Panc1 (cell line): ENCODE results near the gene TMEM269. TPM values are rescaled to one million over a fixed set of nuclear protein-coding genes. Genes with fewer than 3 reads are reported as not detected.

Experiments
- ATAC-seq: fragments of 200-7000 bp; cut with Tn5 transposase; 2 replicates; pipeline ENCODE4 v1.9.1; 2020; ENCODE audit warnings: mild to moderate bottlenecking, moderate library complexity
- BruUV-seq: library from RNA; stranded (reverse); fragments of 400-500 nt; replicated peaks from 2 replicates; lab custom pipeline; 2021; lab: Mats Ljungman, UMichigan
- CTCF ChIA-PET: fragments of 300-600 bp; sonication (Branson Sonifier 250); formaldehyde crosslinking; loops from one replicate; lab custom pipeline; 2022; ENCODE audit warnings: antibody characterized with exemption; lab: Charles Lee
- POLR2A ChIA-PET: fragments of 300-600 bp; sonication (Branson Sonifier 250); formaldehyde crosslinking; loops from one replicate; lab custom pipeline; 2022; ENCODE audit warnings: antibody characterized with exemption; lab: Charles Lee
- DNase-seq: peaks from one replicate; pipeline ENCODE4 v3.0.0-alpha.2; 2010; ENCODE audit warnings: low read depth, low spot score
- H3K27ac ChIP-seq: 2 replicates; pipeline ENCODE4 v1.5.1; 2011; ENCODE audit warnings: mild to moderate bottlenecking, low read length, inconsistent platforms
- H3K27me3 ChIP-seq: fragments of 200-500 bp; sonication (Bioruptor generic); 2 replicates; pipeline ENCODE4 v1.6.0; 2014; ENCODE audit warnings: low read length, inconsistent platforms; ENCODE audit not compliant: control insufficient read depth, insufficient read depth
- H3K36me3 ChIP-seq: fragments of 200-500 bp; sonication (Bioruptor generic); 2 replicates; pipeline ENCODE4 v1.5.1; 2014; ENCODE audit warnings: inconsistent platforms, mild to moderate bottlenecking, low read length, moderate library complexity; ENCODE audit not compliant: control insufficient read depth, insufficient read depth
- H3K4me1 ChIP-seq: 2 replicates; pipeline ENCODE4 v1.5.1; 2011; ENCODE audit warnings: inconsistent platforms, mild to moderate bottlenecking, low read length, moderate library complexity; ENCODE audit not compliant: control insufficient read depth, insufficient read depth
- H3K4me3 ChIP-seq, 2 experiments: 2 replicates each; pipeline ENCODE4 v1.5.1; 2011 to 2012; ENCODE audit warnings: low read depth in 2 of 2, low read length in 2 of 2, mild to moderate bottlenecking in 2 of 2, inconsistent platforms in 1 of 2, moderate library complexity in 1 of 2
- H3K9me3 ChIP-seq: fragments of 200-500 bp; sonication (Bioruptor generic); 2 replicates; pipeline ENCODE4 v1.5.1; 2014; ENCODE audit warnings: low read depth, mild to moderate bottlenecking, inconsistent platforms, low read length, moderate library complexity; ENCODE audit not compliant: control insufficient read depth, insufficient read depth
- CTCF ChIP-seq: fragments of 450-650 bp; IDR thresholded peaks from 2 replicates; pipeline ENCODE4 v1.5.1; 2017; ENCODE audit warnings: mild to moderate bottlenecking
- POLR2AphosphoS5 ChIP-seq: IDR thresholded peaks from 2 replicates; pipeline ENCODE4 v1.6.1; 2012; ENCODE audit warnings: mild to moderate bottlenecking, low read depth, low read length, moderate library complexity
- REST ChIP-seq, 2 experiments: IDR thresholded peaks; 2 replicates each; pipeline ENCODE4 v1.6.1; 2011 to 2012; ENCODE audit warnings: low read depth in 2 of 2, control low read depth in 1 of 2, low read length in 1 of 2, mild to moderate bottlenecking in 1 of 2, moderate library complexity in 1 of 2; ENCODE audit not compliant: insufficient read depth in 1 of 2
- SIN3A ChIP-seq: IDR thresholded peaks from 2 replicates; pipeline ENCODE4 v1.6.1; 2012; ENCODE audit warnings: low read depth, mild to moderate bottlenecking, low read length, moderate library complexity, borderline replicate concordance; ENCODE audit not compliant: insufficient read depth
- TCF7L2 ChIP-seq: IDR thresholded peaks from 2 replicates; pipeline ENCODE4 v1.6.1; 2011; ENCODE audit warnings: mild to moderate bottlenecking, low read depth, low read length, inconsistent platforms
- in situ Hi-C: cut with HindIII; loops from 2 replicates; pipeline ENCODE4 v1.10.0; 2016; ENCODE audit warnings: low sequenced_read_pairs, low pct_unique_long_range_greater_than_20kb
- intact Hi-C: fragments of 100-400 bp; cut with micrococcal nuclease; formaldehyde crosslinking; loops from one replicate; pipeline ENCODE4 v1.10.0; 2022; ENCODE audit not compliant: unreplicated experiment
- total RNA-seq: library from RNA; stranded (reverse); gene quantifications from one replicate; pipeline ENCODE4 v1.2.1, GENCODE V29; 2021; ENCODE audit not compliant: unreplicated experiment

Gene TMEM269
- total RNA-seq, 1 experiment from 2014 or later = 0.13 TPM

- Histone ChIP-seq H3K36me3 (no peaks in the 10 kb centered on the region; the same call in 1 of the 2 replicates), H3K27me3 (no peaks in the 10 kb centered on the region), H3K27ac (peak within 1 kb of the TSS; percentile 91), H3K4me1 (peaks cover 15% of the 10 kb centered on the region), H3K9me3 (no peaks in the 10 kb centered on the region), H3K4me3 (peak within 1 kb of the TSS; percentile 63 to 71)
- no TSS peak for BruUV-seq
- intact Hi-C loops = no loop called here
- peak; percentile 15 for DNase-seq
- in situ Hi-C loops = no loop called here
- ATAC-seq = peak; percentile 98
- no peak for TF ChIP-seq TCF7L2
- TF ChIP-seq CTCF = no peak
- TF ChIP-seq REST (IDR thresholded peaks at IDR 0.05; ENCODE audit: insufficient read depth in 1 of 2, low read depth in 2 of 2, low read length in 1 of 2) = no peak
- TF ChIP-seq POLR2AphosphoS5 = peak; percentile 85
- peak; percentile 58; the same call in 1 of the 2 replicates for TF ChIP-seq SIN3A
- CTCF ChIA-PET = interaction anchor here (0.5 to 1.0 kb wide), 3 partner anchors 10 to 257 kb away, joined by 4 to 6 read pairs (median 5); no protein-coding TSS in a partner anchor
- POLR2A ChIA-PET = interaction anchor here (0.6 kb wide), 2 partner anchors 19 to 1997 kb away, joined by 3 to 5 read pairs; no protein-coding TSS in a partner anchor
Observed at GRCh38 chr1:42816585-42817439, 32.0 kb downstream of the TMEM269 start, which contains the start of the genes ERMAP and SVBP. ERMAP (plus strand) TSS chr1:42817122; CDS start chr1:42830449, 13,327 bp downstream. SVBP (minus strand) TSS chr1:42817397; CDS start chr1:42816544, 853 bp downstream.

- no peaks in the 10 kb centered on the region for H3K27me3 ChIP-seq
- H3K27ac ChIP-seq = peak overlapping the region; percentile 91
- peaks cover 15% of the 10 kb centered on the region for H3K4me1 ChIP-seq
- TF ChIP-seq POLR2AphosphoS5 = no peak
- peak; percentile 28 for DNase-seq
- in situ Hi-C loops (no loop called here), intact Hi-C loops (no loop called here)
- H3K9me3 ChIP-seq = no peaks in the 10 kb centered on the region
- no peaks in the 10 kb centered on the region; the same call in 1 of the 2 replicates for H3K36me3 ChIP-seq
- no peak; the same call in 1 of the 2 replicates for ATAC-seq
- BruUV-seq = no TSS peak
- ChIA-PET CTCF (interaction anchor here (0.5 kb wide), 1 partner anchor 47 kb away, joined by 5 read pairs; no protein-coding TSS in a partner anchor), POLR2A (interaction anchor here (0.6 kb wide), 2 partner anchors 19 to 90 kb away, joined by 3 to 4 read pairs; no protein-coding TSS in a partner anchor)
- H3K4me3 ChIP-seq = peak overlapping the region; percentile 63 to 71
Observed at GRCh38 chr1:42817440-42817767, 32.6 kb downstream of the TMEM269 start.
